ENCODE data around the gene ETV6.

ETV6 gene

DNA sequence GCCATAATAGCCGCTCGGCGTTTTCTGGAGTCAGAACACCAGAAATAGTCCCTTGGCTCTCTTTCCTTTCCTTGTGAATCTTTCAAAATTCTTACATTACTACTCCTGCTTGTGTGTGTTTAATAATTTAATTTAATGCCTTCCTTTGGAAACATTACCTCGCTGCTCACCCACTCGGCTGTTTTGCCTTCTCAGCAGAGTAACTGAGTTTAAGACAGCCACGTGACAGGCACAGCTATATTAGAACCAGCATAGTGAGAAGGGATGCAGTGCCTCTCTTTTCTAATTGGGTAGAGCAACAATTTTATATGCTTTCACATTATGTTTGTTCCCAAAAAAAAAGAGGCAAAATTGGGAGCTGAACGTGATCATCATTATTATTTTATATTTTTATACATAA, 107.6 kb downstream of the ETV6 start:
- Histone ChIP-seq H3K4me3 (ENCODE audit: low read depth, low read length) (no peak overlapping the region), H3K9me3 (ENCODE audit: severe bottlenecking) (no peaks in the 10 kb centered on the region), H3K36me3 (no peaks in the 10 kb centered on the region), H3K27ac (no peak overlapping the region), H3K27me3 (ENCODE audit: insufficient read depth, low read depth, severe bottlenecking) (no peaks in the 10 kb centered on the region)
- DNase-seq, result no peak
- TF ChIP-seq, protein P1, sequence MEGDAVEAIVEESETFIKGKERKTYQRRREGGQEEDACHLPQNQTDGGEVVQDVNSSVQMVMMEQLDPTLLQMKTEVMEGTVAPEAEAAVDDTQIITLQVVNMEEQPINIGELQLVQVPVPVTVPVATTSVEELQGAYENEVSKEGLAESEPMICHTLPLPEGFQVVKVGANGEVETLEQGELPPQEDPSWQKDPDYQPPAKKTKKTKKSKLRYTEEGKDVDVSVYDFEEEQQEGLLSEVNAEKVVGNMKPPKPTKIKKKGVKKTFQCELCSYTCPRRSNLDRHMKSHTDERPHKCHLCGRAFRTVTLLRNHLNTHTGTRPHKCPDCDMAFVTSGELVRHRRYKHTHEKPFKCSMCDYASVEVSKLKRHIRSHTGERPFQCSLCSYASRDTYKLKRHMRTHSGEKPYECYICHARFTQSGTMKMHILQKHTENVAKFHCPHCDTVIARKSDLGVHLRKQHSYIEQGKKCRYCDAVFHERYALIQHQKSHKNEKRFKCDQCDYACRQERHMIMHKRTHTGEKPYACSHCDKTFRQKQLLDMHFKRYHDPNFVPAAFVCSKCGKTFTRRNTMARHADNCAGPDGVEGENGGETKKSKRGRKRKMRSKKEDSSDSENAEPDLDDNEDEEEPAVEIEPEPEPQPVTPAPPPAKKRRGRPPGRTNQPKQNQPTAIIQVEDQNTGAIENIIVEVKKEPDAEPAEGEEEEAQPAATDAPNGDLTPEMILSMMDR (IDR thresholded peaks at IDR 0.05; ENCODE audit: low read depth, low read length), result no peak

DNA sequence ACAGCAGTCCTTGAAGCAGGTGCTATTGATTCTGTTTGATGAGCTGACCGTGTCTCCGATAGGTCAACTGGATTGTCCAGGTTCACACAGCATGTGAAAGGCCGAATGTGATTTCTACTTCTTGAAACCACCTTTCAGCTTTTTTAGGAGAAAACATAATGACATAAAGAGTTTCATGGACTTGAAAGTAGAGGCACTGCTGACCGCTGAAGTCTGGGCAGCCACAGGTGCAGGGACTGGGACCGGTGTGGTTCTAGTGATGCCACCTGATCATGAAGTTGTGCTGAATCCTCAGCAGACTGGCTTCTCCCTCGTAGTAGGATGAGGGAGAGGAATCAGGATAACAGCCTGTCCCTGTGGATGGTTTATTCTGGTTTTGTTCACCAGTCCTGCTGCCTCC, 108.1 kb downstream of the ETV6 start:
- Histone ChIP-seq H3K27me3 (ENCODE audit: insufficient read depth, low read depth, severe bottlenecking) (no peaks in the 10 kb centered on the region), H3K27ac (no peak overlapping the region), H3K4me3 (ENCODE audit: low read depth, low read length) (no peak overlapping the region), H3K36me3 (no peaks in the 10 kb centered on the region), H3K9me3 (ENCODE audit: severe bottlenecking) (no peaks in the 10 kb centered on the region)
- TF ChIP-seq, protein P1 (IDR thresholded peaks at IDR 0.05; ENCODE audit: low read depth, low read length), result no peak
- DNase-seq, result no peak

DNA sequence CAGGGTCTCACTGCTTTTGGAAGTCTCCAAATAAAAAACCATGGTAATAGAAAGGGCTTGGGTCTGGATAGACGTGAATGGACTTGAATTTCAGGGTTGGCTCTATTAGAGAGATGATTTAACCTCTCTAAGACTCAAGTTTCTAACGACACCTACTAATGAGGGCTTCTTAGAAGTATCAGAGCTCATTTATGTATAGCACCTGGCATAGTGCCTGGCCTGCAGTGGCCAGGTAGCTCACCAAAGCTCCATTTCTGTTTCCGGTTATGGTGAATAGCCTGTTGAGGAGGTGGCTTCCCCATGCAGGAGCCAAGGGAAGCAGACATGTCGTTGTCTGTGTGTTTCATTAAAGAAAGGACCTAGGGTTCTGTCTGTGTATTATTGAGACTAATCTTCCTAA, 108.6 kb downstream of the ETV6 start:
- no peak overlapping the region for H3K4me3 ChIP-seq (ENCODE audit: low read depth, low read length)
- peak overlapping the region; percentile 16; the same call in 1 of the 2 replicates for H3K27ac ChIP-seq
- no peaks in the 10 kb centered on the region for H3K36me3 ChIP-seq
- TF ChIP-seq, protein P1 (IDR thresholded peaks at IDR 0.05; ENCODE audit: low read depth, low read length), result no peak
- no peaks in the 10 kb centered on the region for H3K9me3 ChIP-seq (ENCODE audit: severe bottlenecking)
- no peaks in the 10 kb centered on the region for H3K27me3 ChIP-seq (ENCODE audit: insufficient read depth, low read depth, severe bottlenecking)
- DNase-seq, result no peak

DNA sequence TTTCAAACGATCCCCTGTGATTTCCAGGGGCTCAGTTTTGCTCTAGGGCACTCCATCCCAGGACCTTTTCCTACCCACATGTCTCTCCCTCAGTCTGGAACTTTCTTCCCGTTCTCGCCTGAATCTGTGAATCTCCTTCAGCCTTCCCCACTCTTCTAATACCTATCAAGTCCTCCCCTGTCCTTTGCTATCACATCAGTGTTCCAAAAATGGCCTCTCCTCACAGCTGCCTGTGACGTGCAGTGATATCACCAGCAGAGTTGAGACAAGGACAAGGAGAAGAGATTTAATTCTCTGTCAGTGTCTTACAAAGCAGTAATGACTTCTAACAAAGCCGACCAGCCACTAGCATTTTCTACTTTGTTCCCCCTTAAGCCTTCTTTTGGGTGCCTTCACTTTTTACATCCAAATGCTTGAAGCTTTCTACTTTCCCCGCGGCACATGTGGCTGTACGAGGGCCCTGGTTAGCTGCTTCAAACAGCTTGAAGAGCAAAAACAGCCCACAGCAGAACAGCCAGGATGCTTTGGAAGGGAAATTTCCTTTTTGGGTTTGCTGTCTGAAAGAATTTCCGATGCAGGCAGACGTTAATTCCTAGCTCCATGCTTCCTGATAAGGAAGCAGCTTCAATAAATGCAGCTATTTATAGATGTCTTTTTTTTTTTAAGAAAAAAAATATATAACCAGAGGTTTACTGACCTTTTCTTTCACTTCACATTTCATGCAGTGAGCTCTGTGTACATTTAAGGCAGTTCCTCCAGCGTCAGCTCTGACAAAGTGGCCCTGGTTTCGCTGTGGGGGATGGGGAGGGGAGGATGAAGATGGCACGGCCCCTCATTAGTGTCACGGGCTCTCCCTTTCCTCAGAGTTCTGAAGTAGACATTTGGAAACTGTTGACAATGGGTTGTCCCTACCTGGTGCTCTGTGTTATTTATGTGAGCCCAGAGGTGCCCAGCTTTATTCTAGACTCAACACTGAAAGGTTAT, 109.3 kb downstream of the ETV6 start:
- Histone ChIP-seq H3K36me3 (no peaks in the 10 kb centered on the region), H3K27me3 (ENCODE audit: insufficient read depth, low read depth, severe bottlenecking) (no peaks in the 10 kb centered on the region), H3K9me3 (ENCODE audit: severe bottlenecking) (no peaks in the 10 kb centered on the region), H3K4me3 (ENCODE audit: low read depth, low read length) (no peak overlapping the region), H3K27ac (peak overlapping the region; percentile 16; the same call in 1 of the 2 replicates)
- DNase-seq, result peak; percentile 44
- TF ChIP-seq, protein P1 (IDR thresholded peaks at IDR 0.05; ENCODE audit: low read depth, low read length), result no peak

DNA sequence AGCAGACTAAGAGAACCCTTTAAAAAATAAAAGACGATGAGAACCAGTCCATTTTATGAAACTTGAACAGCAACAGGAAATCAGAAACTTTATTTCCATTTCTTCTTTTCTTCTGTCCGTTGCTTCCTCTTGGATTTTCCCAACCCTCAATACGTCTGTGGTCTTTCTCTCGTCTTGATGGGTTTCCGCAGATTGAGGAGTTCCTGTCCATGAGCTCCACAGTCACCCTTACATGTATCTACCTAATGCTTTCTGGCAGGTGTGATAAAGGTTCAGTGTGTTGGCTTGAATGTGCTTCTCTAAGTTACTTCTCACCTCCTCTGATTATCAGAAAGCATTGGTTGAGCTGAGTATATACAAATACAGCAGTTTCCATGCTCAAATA, 110.0 kb downstream of the ETV6 start:
- DNase-seq, result no peak
- Histone ChIP-seq H3K27me3 (ENCODE audit: insufficient read depth, low read depth, severe bottlenecking) (no peaks in the 10 kb centered on the region), H3K9me3 (ENCODE audit: severe bottlenecking) (no peaks in the 10 kb centered on the region), H3K4me3 (ENCODE audit: low read depth, low read length) (no peak overlapping the region), H3K36me3 (no peaks in the 10 kb centered on the region), H3K27ac (no peak overlapping the region)
- TF ChIP-seq, protein P1 (IDR thresholded peaks at IDR 0.05; ENCODE audit: low read depth, low read length), result no peak
